IMR-90 (cell line): Measurements from ENCODE around the gene DIPK1A.

Experiments used
- CTCF ChIP-seq: conservative IDR thresholded peaks from 2 replicates; pipeline ENCODE4 v1.5.1; 2012; ENCODE audit warnings: mild to moderate bottlenecking, low read depth, low read length, improper control_type of control experiment
- ELK1 ChIP-seq: fragments of 150-350 bp; IDR thresholded peaks from 2 replicates; pipeline ENCODE4 v1.6.1; 2016; ENCODE audit warnings: low read depth, mild to moderate bottlenecking, low read length, moderate library complexity, borderline replicate concordance
- MAFK ChIP-seq: IDR thresholded peaks from 2 replicates; pipeline ENCODE4 v1.6.1; 2012; ENCODE audit warnings: low read depth, low read length, improper control_type of control experiment
- MXI1 ChIP-seq: IDR thresholded peaks from 2 replicates; pipeline ENCODE4 v1.6.1; 2012; ENCODE audit warnings: low read depth, mild to moderate bottlenecking, low read length, moderate library complexity, borderline replicate concordance
- NFE2L2 ChIP-seq: fragments of 150-350 bp; IDR thresholded peaks from 2 replicates; pipeline ENCODE4 v1.6.1; 2016; ENCODE audit warnings: low read depth, mild to moderate bottlenecking, low read length
- POLR2A ChIP-seq: IDR thresholded peaks from 2 replicates; pipeline ENCODE4 v1.6.1; 2012; ENCODE audit warnings: mild to moderate bottlenecking, low read depth, low read length
- RFX5 ChIP-seq: IDR thresholded peaks from 2 replicates; pipeline ENCODE4 v1.8.0; 2012; ENCODE audit warnings: low read depth, mild to moderate bottlenecking, low read length, moderate library complexity
- USF2 ChIP-seq: fragments of 150-350 bp; IDR thresholded peaks from 2 replicates; pipeline ENCODE4 v1.6.1; 2017; ENCODE audit warnings: mild to moderate bottlenecking, antibody characterized with exemption, low read length, low read depth

GRCh38 chr1:92881391-92881790, 79.9 kb downstream of the DIPK1A start:
- TF ChIP-seq CTCF (no peak), POLR2A (no peak), NFE2L2 (no peak), USF2 (no peak), RFX5 (no peak), MXI1 (no peak), MAFK (no peak), ELK1 (no peak)
